Progenitor cell of endocrine pancreas (in vitro differentiated cells): ENCODE results near the gene ONECUT2. TPM values are rescaled to one million over a fixed set of nuclear protein-coding genes. Genes with fewer than 3 reads are reported as not detected.

Experiments
- DNase-seq: peaks from one replicate; pipeline ENCODE4 v3.0.0; 2021; ENCODE audit warnings: low spot score; ENCODE audit not compliant: unreplicated experiment
- H3K27ac Mint-ChIP-seq: 2 replicates; pipeline ENCODE4 v1.8.0; 2021; ENCODE audit warnings: mild to moderate bottlenecking, moderate library complexity, mixed read lengths
- H3K27me3 Mint-ChIP-seq: 2 replicates; pipeline ENCODE4 v1.8.0; 2021; ENCODE audit warnings: mixed read lengths
- H3K36me3 Mint-ChIP-seq: 2 replicates; pipeline ENCODE4 v1.8.0; 2022; ENCODE audit warnings: mixed read lengths; ENCODE audit not compliant: insufficient read depth
- H3K4me1 Mint-ChIP-seq: 2 replicates; pipeline ENCODE4 v1.8.0; 2021; ENCODE audit warnings: low read depth, mixed read lengths
- H3K4me3 Mint-ChIP-seq: 2 replicates; pipeline ENCODE4 v1.8.0; 2021; ENCODE audit warnings: low read depth, mild to moderate bottlenecking, moderate library complexity, mixed read lengths
- H3K9me3 Mint-ChIP-seq: 2 replicates; pipeline ENCODE4 v1.8.0; 2021; ENCODE audit warnings: low read depth, mixed read lengths
- CTCF ChIP-seq: fragments of 200-600 bp; sonication (generic); IDR thresholded peaks from one replicate; pipeline ENCODE4 v1.5.0; 2021; ENCODE audit warnings: antibody characterized with exemption, mild to moderate bottlenecking; ENCODE audit not compliant: unreplicated experiment
- total RNA-seq: library from RNA; stranded (reverse); gene quantifications from 2 replicates; pipeline ENCODE4 v1.2.1, GENCODE V29; 2021

Gene ONECUT2
- total RNA-seq, 1 donor from 2014 or later, result 92.2 TPM

- no peak for TF ChIP-seq CTCF
- peaks cover 16% of the 10 kb centered on the region for H3K4me1 Mint-ChIP-seq
- no peaks in the 10 kb centered on the region for H3K27me3 Mint-ChIP-seq
- no peak overlapping the region for H3K27ac Mint-ChIP-seq
- peaks cover 7% of the 10 kb centered on the region for H3K9me3 Mint-ChIP-seq
- H3K36me3 Mint-ChIP-seq, result no peaks in the 10 kb centered on the region
- no peak overlapping the region for H3K4me3 Mint-ChIP-seq
- DNase-seq, result no peak
Measured at GRCh38 chr18:57423821-57424220, 11.4 kb upstream of the ONECUT2 start.

GRCh38 chr18:57425096-57425495 lies 10.1 kb upstream of the ONECUT2 start:
- Mint-ChIP-seq H3K4me1 (peaks cover 24% of the 10 kb centered on the region), H3K4me3 (no peak overlapping the region), H3K27ac (no peak overlapping the region), H3K9me3 (peaks cover 7% of the 10 kb centered on the region), H3K27me3 (peaks cover 3% of the 10 kb centered on the region), H3K36me3 (no peaks in the 10 kb centered on the region)
- no peak for DNase-seq
- no peak for TF ChIP-seq CTCF

- Mint-ChIP-seq H3K4me3 (no peak overlapping the region), H3K9me3 (peaks cover 1% of the 10 kb centered on the region), H3K27ac (no peak overlapping the region), H3K4me1 (peaks cover 32% of the 10 kb centered on the region), H3K36me3 (no peaks in the 10 kb centered on the region), H3K27me3 (peaks cover 3% of the 10 kb centered on the region)
- DNase-seq, result no peak
- TF ChIP-seq CTCF, result no peak
Measured at GRCh38 chr18:57426187-57426586, 9.0 kb upstream of the ONECUT2 start.

DNA sequence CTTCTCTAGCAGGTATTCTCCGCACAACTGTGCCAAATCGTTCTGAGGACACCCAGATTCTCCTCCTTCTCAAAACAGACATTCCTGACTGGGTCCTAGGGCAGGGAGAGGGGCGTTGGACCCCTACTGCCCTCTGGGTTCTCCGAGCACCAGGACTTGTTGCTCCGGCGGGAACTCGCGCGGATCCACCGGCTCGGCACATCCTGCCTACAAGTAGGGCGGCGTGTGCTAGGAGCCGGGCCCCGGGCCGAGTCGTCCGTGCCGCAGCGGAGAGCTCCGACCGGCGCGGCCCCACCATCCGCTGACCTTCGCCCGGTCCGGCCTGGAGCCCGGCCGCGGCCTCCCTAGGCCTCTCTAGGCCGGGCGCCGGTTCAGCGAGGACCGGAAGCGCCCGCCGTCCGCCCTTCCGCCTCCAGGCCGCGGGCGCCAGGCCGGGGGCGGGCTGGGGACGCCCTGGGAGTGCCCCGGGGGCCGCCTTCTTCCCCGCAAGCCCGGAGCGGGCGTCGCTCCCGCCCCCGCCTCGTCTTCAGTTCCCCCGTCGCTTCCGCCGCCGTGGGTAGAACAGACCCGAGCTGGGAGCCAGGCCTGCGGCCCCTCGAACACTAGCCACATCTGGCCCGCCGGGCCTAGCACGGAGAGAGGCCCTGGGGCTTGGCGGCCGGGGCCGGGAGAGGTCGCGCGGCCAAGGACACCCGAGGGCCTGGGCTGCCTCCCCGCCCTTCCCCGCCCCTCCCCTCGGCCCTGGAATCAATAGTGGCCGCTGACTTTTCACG lies 7.6 kb upstream of the ONECUT2 start:
- Mint-ChIP-seq H3K4me1 (peaks cover 34% of the 10 kb centered on the region), H3K9me3 (no peaks in the 10 kb centered on the region), H3K27ac (peak overlapping the region; percentile 95), H3K27me3 (peaks cover 3% of the 10 kb centered on the region), H3K4me3 (peak overlapping the region; percentile 65), H3K36me3 (no peaks in the 10 kb centered on the region)
- DNase-seq, result no peak
- TF ChIP-seq CTCF, result no peak

DNA sequence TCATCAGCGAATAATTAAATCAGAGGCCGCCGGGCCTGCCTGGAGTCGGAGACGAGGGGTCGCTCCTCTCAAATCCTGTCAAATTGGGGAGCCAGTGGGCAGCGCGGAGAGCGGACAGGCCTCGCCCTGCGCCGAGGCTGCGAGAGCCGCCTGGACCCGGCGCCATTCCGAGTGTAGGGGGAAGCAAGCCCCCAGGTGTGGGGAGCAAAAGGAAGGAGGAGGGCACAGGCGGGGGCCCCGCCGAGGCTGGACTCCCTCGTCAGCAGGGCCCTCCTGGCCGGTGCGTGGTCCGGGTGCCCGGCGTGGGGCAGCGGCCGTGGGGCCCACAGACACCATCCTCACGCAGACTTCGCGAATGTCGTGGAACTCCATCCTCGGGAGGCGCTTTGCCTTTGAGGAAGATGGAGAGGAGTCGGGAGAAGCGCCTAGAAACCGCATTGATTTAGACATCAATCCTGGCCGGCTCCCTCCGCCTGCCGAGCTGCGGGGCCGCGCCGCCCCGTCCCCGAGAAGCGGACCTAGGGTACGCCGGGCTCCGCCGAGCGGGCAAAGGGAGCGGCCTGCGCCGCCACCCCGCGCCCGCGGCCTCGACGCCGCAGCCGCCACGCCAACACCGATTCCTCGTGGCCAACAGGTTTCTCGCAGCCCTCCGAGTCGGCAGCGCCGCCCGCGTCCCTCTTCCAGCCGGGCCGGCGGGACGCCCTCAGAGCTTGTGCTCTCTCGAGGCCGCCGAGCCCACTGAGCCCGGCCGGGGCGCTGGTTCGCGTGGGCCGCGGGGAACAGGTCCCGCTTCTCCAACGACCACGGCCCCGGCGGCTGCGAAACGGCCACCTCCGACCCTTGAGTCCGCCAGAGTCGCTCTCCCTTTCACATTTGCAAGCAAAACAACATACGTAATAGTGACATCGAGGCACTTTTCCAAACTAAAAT lies 6.7 kb upstream of the ONECUT2 start:
- Mint-ChIP-seq H3K27ac (peak overlapping the region; percentile 94), H3K27me3 (peaks cover 3% of the 10 kb centered on the region), H3K4me3 (peak overlapping the region; percentile 70), H3K4me1 (peaks cover 37% of the 10 kb centered on the region), H3K36me3 (no peaks in the 10 kb centered on the region), H3K9me3 (no peaks in the 10 kb centered on the region)
- DNase-seq, result peak; percentile 41
- no peak for TF ChIP-seq CTCF
